DOHH2 (cell line): ENCODE data around the gene PTPRZ1.

Source experiments
- H3F3A ChIP-seq: fragments of 200-600 bp; sonication (generic), shearing (Covaris generic); 2 replicates; pipeline ENCODE4 v1.6.0; 2016; ENCODE audit warnings: antibody characterized with exemption, mild to moderate bottlenecking; ENCODE audit not compliant: control insufficient read depth, insufficient read depth
- H3K27ac ChIP-seq: fragments of 200-600 bp; sonication (generic); 2 replicates; pipeline ENCODE4 v1.5.1; 2014; ENCODE audit warnings: low read depth, mild to moderate bottlenecking, low read length, moderate library complexity
- H3K27me3 ChIP-seq: fragments of 200-600 bp; sonication (generic); 2 replicates; pipeline ENCODE4 v1.6.1; 2014; ENCODE audit warnings: mild to moderate bottlenecking, low read length, mixed read lengths; ENCODE audit not compliant: control insufficient read depth
- H3K36me3 ChIP-seq: fragments of 200-600 bp; sonication (generic); 2 replicates; pipeline ENCODE4 v1.6.1; 2014; ENCODE audit warnings: mild to moderate bottlenecking, low read length, moderate library complexity, mixed read lengths; ENCODE audit not compliant: control insufficient read depth
- H3K4me1 ChIP-seq: fragments of 200-600 bp; sonication (generic); 2 replicates; pipeline ENCODE4 v1.6.1; 2014; ENCODE audit warnings: mild to moderate bottlenecking, low read length, mixed read lengths; ENCODE audit not compliant: control insufficient read depth
- H3K4me2 ChIP-seq: fragments of 200-600 bp; sonication (generic); 2 replicates; pipeline ENCODE4 v1.6.0; 2014; ENCODE audit warnings: mild to moderate bottlenecking, low read length, moderate library complexity
- H3K4me3 ChIP-seq: fragments of 200-600 bp; sonication (generic); 2 replicates; pipeline ENCODE4 v1.5.1; 2014; ENCODE audit warnings: mild to moderate bottlenecking, low read length, mixed read lengths
- H3K79me2 ChIP-seq: fragments of 200-600 bp; sonication (generic); 2 replicates; pipeline ENCODE4 v1.6.1; 2014; ENCODE audit warnings: mild to moderate bottlenecking, low read length, mixed read lengths; ENCODE audit not compliant: control insufficient read depth
- H3K9me2 ChIP-seq: fragments of 200-600 bp; sonication (generic); replicated peaks from 2 replicates; pipeline ENCODE4 v1.6.1; 2014; ENCODE audit warnings: mild to moderate bottlenecking, low read length, mixed read lengths; ENCODE audit not compliant: control insufficient read depth
- H3K9me3 ChIP-seq: fragments of 200-600 bp; sonication (generic); 2 replicates; pipeline ENCODE4 v1.6.1; 2014; ENCODE audit warnings: antibody characterized with exemption, low read length, mixed read lengths; ENCODE audit not compliant: control insufficient read depth, insufficient read depth
- H4K20me1 ChIP-seq: fragments of 200-600 bp; sonication (generic); 2 replicates; pipeline ENCODE4 v1.6.0; 2014; ENCODE audit warnings: low read depth, mild to moderate bottlenecking, antibody characterized with exemption, low read length, moderate library complexity; ENCODE audit not compliant: control insufficient read depth, insufficient read depth
- EZH2phosphoT487 ChIP-seq: fragments of 200-600 bp; sonication (generic); IDR thresholded peaks from 2 replicates; pipeline ENCODE4 v1.6.1; 2017; ENCODE audit warnings: borderline replicate concordance, mild to moderate bottlenecking, antibody characterized with exemption, low read length, moderate library complexity, mixed read lengths
- TF ChIP-seq, protein P1 (sequence below): fragments of 200-600 bp; sonication (generic); IDR thresholded peaks from one replicate; pipeline ENCODE4 v1.5.1; 2014; ENCODE audit warnings: antibody characterized with exemption, mild to moderate bottlenecking, low read depth, low read length; ENCODE audit not compliant: poor library complexity, severe bottlenecking

PTPRZ1 gene

DNA sequence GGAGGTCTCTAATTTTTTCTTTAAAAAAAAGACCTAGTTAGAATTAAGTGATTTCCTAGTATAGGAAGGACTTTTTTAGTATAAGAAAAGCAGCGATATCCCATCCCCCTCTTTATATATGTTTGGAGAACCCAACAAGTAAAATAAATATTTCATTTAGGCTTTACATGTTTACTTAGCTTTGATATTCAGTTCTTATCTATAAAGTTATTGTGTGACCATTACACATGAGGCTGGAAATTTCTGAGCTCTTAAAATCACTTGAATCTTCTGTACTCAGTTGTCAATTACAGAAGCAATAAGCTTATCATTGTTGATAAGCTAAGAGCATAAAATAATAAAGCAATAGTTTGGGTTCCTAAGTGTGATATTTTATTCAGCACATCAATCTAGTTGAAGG, 181.4 kb downstream of the PTPRZ1 start:
- TF ChIP-seq EZH2phosphoT487 = no peak
- TF ChIP-seq, protein P1, sequence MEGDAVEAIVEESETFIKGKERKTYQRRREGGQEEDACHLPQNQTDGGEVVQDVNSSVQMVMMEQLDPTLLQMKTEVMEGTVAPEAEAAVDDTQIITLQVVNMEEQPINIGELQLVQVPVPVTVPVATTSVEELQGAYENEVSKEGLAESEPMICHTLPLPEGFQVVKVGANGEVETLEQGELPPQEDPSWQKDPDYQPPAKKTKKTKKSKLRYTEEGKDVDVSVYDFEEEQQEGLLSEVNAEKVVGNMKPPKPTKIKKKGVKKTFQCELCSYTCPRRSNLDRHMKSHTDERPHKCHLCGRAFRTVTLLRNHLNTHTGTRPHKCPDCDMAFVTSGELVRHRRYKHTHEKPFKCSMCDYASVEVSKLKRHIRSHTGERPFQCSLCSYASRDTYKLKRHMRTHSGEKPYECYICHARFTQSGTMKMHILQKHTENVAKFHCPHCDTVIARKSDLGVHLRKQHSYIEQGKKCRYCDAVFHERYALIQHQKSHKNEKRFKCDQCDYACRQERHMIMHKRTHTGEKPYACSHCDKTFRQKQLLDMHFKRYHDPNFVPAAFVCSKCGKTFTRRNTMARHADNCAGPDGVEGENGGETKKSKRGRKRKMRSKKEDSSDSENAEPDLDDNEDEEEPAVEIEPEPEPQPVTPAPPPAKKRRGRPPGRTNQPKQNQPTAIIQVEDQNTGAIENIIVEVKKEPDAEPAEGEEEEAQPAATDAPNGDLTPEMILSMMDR = no peak
- no peaks in the 10 kb centered on the region for H3K36me3 ChIP-seq
- H4K20me1 ChIP-seq = no peaks in the 10 kb centered on the region
- H3K4me2 ChIP-seq = no peak overlapping the region
- H3K79me2 ChIP-seq = no peaks in the 10 kb centered on the region
- H3K9me3 ChIP-seq = no peaks in the 10 kb centered on the region
- no peaks in the 10 kb centered on the region for H3K9me2 ChIP-seq
- no peaks in the 10 kb centered on the region for H3F3A ChIP-seq
- H3K27me3 ChIP-seq = no peaks in the 10 kb centered on the region
- no peak overlapping the region for H3K4me3 ChIP-seq
- no peaks in the 10 kb centered on the region for H3K4me1 ChIP-seq
- H3K27ac ChIP-seq = no peak overlapping the region

DNA sequence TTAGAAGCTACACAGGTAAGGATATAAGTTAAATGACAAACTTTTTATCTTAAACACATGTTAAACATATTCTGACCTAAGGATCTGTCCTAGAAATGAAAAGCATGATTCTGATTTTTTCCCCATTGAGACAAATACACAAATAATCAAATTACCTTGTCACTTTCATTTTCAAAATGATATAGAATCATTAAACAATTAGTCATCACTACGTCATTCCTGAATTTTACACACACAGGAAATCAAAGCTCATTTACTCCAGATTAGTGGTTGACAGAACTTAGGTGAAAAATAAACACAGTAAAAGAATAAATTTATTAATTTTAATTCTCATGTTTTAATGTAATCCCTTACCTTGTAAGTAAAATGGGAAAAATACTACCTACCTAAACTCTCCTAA, 182.1 kb downstream of the PTPRZ1 start:
- Histone ChIP-seq H3K4me1 (no peaks in the 10 kb centered on the region), H4K20me1 (no peaks in the 10 kb centered on the region), H3K4me3 (no peak overlapping the region), H3K27me3 (no peaks in the 10 kb centered on the region), H3K36me3 (no peaks in the 10 kb centered on the region), H3K79me2 (no peaks in the 10 kb centered on the region), H3K27ac (no peak overlapping the region), H3K4me2 (no peak overlapping the region), H3F3A (no peaks in the 10 kb centered on the region), H3K9me2 (no peaks in the 10 kb centered on the region), H3K9me3 (no peaks in the 10 kb centered on the region)
- no peak for TF ChIP-seq EZH2phosphoT487

DNA sequence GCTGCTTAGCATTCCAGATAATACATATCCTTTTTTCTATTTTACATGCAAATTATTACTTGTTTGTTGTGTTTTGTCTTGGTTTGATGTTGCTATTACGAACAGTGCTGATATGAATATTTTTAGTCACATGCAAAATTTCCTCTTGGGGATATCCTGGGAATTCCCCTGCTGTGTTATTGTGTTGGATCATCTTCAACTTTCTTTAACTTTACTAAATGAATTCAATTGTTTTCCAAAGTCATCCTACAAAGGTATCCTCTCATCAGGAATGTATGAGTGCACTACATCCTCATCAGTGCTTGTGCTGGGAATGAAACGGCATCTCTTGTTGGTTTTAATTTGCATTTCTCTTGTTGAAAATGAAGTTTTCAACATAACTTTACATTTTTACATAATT, 184.0 kb downstream of the PTPRZ1 start:
- H3K4me2 ChIP-seq = no peak overlapping the region
- no peak overlapping the region for H3K4me3 ChIP-seq
- TF ChIP-seq, protein P1 = no peak
- TF ChIP-seq EZH2phosphoT487 = no peak
- no peaks in the 10 kb centered on the region for H3K4me1 ChIP-seq
- H3K9me3 ChIP-seq = no peaks in the 10 kb centered on the region
- H3F3A ChIP-seq = no peaks in the 10 kb centered on the region
- H3K9me2 ChIP-seq = no peaks in the 10 kb centered on the region
- no peak overlapping the region for H3K27ac ChIP-seq
- no peaks in the 10 kb centered on the region for H3K79me2 ChIP-seq
- H3K27me3 ChIP-seq = no peaks in the 10 kb centered on the region
- H3K36me3 ChIP-seq = no peaks in the 10 kb centered on the region
- H4K20me1 ChIP-seq = no peaks in the 10 kb centered on the region

DNA sequence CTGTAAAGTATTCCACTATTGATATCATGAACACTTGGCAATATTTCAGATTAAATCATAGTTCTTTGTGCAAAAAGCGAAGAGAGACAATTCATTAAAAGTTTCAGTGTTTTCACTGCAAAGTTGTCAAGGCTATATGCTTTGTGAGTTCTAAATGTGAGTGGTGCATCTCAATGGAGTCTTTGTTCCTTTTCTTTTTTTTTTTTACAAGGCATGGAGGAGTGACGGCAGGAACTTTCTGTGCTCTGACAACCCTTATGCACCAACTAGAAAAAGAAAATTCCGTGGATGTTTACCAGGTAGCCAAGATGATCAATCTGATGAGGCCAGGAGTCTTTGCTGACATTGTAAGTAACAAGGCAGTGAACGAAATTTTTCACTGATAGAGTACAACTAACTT, 186.6 kb downstream of the PTPRZ1 start:
- Histone ChIP-seq H3K9me2 (no peaks in the 10 kb centered on the region), H3K27me3 (no peaks in the 10 kb centered on the region), H3K79me2 (no peaks in the 10 kb centered on the region), H3K4me2 (no peak overlapping the region), H3K9me3 (no peaks in the 10 kb centered on the region), H3K36me3 (no peaks in the 10 kb centered on the region), H3K4me3 (no peak overlapping the region), H3K4me1 (no peaks in the 10 kb centered on the region), H3K27ac (no peak overlapping the region), H4K20me1 (no peaks in the 10 kb centered on the region), H3F3A (no peaks in the 10 kb centered on the region)
- TF ChIP-seq EZH2phosphoT487 = no peak
- TF ChIP-seq, protein P1 = no peak
